ENCODE data around the gene RTL9.
"Not testable (repeated sequence)": the region's sequence is repeated elsewhere in the genome, so short reads cannot be mapped to it uniquely, and the experiment has no call there.

Gene RTL9

GRCh38 chrX:110346681-110347080, 12.0 kb upstream of the RTL9 start:
- no peak for DNase-seq

- no peak for DNase-seq
These were observed 625 bp downstream of the RTL9 start for GRCh38 chrX:110359273-110359672.

GRCh38 chrX:110363244-110363643, 4.6 kb downstream of the RTL9 start:
- no peak for DNase-seq

GRCh38 chrX:110373310-110373709, 14.7 kb downstream of the RTL9 start:
- no peak for DNase-seq

GRCh38 chrX:110374559-110374958, 15.9 kb downstream of the RTL9 start:
- no peak for DNase-seq

GRCh38 chrX:110381216-110381615, 22.6 kb downstream of the RTL9 start:
- DNase-seq = peak; percentile 82

- DNase-seq = peak; percentile 90
These were observed 24.8 kb downstream of the RTL9 start for GRCh38 chrX:110383414-110383813.

GRCh38 chrX:110384490-110384889, 25.8 kb downstream of the RTL9 start:
- peak; percentile 84 for DNase-seq

GRCh38 chrX:110389570-110389969, 30.9 kb downstream of the RTL9 start:
- no peak for DNase-seq

GRCh38 chrX:110391086-110391485, 32.4 kb downstream of the RTL9 start:
- no peak for DNase-seq

GRCh38 chrX:110394651-110395050, 36.0 kb downstream of the RTL9 start:
- DNase-seq = peak; percentile 84

GRCh38 chrX:110395877-110396276, 37.2 kb downstream of the RTL9 start:
- no peak for DNase-seq

- DNase-seq = no peak
These were observed 38.1 kb downstream of the RTL9 start for GRCh38 chrX:110396735-110397134.

GRCh38 chrX:110397339-110397738, 38.7 kb downstream of the RTL9 start:
- no peak for DNase-seq

GRCh38 chrX:110397904-110398303, 39.3 kb downstream of the RTL9 start:
- no peak for DNase-seq

GRCh38 chrX:110399497-110399896, 40.8 kb downstream of the RTL9 start:
- no peak for DNase-seq

- no peak for DNase-seq
These were observed 41.3 kb downstream of the RTL9 start for GRCh38 chrX:110399966-110400365.

GRCh38 chrX:110401135-110401534, 42.5 kb downstream of the RTL9 start:
- DNase-seq = no peak

- DNase-seq = peak; percentile 83
These were observed 43.6 kb downstream of the RTL9 start for GRCh38 chrX:110402091-110402849.

- DNase-seq = peak; percentile 29
These were observed 44.2 kb downstream of the RTL9 start for GRCh38 chrX:110402850-110403221.

- peak; percentile 73 for DNase-seq
These were observed 45.0 kb downstream of the RTL9 start for GRCh38 chrX:110403441-110404238.

- no peak for DNase-seq
These were observed 45.7 kb downstream of the RTL9 start for GRCh38 chrX:110404376-110404775.

- not testable (repeated sequence) for DNase-seq
These were observed 47.6 kb downstream of the RTL9 start for GRCh38 chrX:110406250-110406649.

GRCh38 chrX:110406822-110407221, 48.2 kb downstream of the RTL9 start:
- DNase-seq = no peak
